ENCODE results near the gene CYP1A2.
"Not testable (repeated sequence)": the region's sequence is repeated elsewhere in the genome, so short reads cannot be mapped to it uniquely, and the experiment has no call there.

The CYP1A2 gene, protein sequence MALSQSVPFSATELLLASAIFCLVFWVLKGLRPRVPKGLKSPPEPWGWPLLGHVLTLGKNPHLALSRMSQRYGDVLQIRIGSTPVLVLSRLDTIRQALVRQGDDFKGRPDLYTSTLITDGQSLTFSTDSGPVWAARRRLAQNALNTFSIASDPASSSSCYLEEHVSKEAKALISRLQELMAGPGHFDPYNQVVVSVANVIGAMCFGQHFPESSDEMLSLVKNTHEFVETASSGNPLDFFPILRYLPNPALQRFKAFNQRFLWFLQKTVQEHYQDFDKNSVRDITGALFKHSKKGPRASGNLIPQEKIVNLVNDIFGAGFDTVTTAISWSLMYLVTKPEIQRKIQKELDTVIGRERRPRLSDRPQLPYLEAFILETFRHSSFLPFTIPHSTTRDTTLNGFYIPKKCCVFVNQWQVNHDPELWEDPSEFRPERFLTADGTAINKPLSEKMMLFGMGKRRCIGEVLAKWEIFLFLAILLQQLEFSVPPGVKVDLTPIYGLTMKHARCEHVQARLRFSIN

GRCh38 chr15:74748322-74748946 lies at the start of gene CYP1A2:
Gene CYP1A2, plus strand, starts transcription at chr15:74748845. Its CDS starts 894 bp downstream, at chr15:74749739.
- DNase-seq: no peak

DNA sequence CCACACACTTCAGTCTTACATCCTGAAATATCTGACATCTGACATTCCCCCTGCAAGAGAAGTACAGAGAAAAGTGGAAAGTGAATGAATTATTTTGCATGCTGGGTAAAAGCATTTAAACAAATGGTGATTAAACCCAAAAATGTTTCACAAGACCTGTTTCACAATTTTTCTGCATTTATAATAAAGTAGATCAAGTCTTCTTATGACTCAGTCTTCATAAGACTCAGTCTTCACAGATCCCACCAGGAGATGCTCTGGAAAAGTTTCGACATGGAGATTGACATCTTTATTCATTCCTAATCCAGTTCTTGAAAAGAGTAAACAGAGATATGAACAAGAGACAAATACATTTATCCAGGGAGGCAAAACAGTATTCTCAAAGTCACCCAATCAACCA lies 39.6 kb upstream of the CYP1A2 start:
- no peak for DNase-seq

DNA sequence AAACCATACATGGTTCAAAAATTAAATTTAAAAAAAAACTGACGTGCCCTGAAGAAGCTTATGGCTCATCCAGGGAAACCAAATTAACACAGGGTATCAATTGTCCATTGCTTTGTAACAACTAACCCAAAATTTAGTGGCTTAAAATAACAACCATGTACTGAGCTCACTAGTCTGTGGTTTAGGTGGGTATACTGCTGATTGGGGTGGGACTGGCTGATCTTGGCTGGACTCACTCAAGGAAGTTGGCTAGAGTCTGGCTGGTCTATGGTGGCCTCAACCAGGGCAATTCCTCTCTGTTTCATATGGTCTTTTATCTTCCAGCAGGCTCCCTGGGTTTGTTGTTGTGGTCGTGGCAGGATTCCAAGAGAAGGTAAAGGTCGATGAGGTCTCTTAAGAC lies 38.8 kb upstream of the CYP1A2 start:
- no peak for DNase-seq

- no peak for DNase-seq
These were observed 38.1 kb upstream of the CYP1A2 start for GRCh38 chr15:74710319-74711094.

DNA sequence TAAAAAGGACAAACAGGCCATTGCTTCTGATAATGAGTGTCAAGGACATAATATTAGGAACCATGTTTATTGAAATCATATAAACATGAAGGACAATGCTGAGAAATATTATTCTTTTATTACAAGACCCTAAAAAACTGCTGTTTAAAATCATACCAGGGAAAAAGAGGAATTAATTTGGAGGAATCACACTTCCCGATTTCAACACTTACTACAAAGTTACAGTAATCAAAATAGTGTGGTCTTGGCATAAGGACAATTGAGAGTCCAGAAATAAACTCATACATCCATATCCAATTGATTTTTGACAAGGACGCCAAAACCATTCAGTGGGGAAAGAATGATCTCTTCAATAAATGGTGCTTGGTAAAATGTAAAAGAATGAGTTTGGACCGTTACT lies 36.3 kb upstream of the CYP1A2 start:
- DNase-seq: no peak

DNA sequence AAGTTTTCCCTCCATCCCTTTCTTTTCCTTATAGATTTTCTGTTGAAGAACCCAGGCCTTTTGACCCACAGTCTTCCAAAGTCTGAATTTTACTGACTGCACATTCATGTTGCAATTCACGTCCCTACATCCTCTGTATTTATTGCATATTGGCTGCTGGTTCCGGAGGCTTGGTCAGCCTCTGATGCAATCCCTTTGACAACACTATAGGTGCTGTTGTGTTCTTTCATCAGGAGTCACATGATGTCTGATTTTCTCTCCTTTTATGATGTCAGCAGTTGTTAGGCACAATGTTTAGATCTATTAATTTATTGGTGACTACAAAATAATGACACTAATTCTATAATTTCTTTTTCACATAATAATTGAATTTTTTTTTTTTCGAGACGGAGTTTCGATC lies 32.0 kb upstream of the CYP1A2 start:
- no peak for DNase-seq

GRCh38 chr15:74722591-74722990 lies 26.1 kb upstream of the CYP1A2 start:
- DNase-seq: no peak

GRCh38 chr15:74723187-74723586 lies 25.5 kb upstream of the CYP1A2 start:
- DNase-seq: no peak

DNA sequence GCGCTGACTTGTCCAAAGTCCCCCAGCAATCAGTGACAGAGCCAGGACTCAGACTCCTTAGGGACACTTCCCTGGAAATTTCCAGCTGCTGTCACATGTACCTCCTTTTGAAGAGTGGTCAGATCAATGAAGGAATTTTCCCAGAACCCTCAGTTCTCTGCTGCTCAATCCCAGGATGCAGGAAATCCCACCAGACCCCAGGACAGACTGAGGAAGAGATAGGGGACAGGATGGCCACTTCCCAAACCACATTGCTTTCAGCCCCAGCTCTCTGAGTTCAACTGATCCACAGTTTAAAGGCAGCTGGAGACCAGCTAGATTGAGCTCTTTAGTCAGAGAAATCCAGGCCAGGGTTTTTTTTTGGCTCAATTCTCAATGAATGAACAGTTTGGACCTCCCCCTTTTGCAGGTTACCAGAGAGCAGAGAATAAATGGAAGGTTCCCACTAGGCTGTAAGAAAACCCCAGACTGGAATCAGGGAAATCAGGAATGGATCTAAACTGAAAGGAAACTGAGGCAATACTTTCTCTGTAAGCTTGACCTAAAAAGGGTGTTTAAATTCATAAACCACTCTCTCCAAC lies 24.8 kb upstream of the CYP1A2 start:
- DNase-seq: peak in 3 of 14 donors; percentile 5 to 44 (median 23)

DNA sequence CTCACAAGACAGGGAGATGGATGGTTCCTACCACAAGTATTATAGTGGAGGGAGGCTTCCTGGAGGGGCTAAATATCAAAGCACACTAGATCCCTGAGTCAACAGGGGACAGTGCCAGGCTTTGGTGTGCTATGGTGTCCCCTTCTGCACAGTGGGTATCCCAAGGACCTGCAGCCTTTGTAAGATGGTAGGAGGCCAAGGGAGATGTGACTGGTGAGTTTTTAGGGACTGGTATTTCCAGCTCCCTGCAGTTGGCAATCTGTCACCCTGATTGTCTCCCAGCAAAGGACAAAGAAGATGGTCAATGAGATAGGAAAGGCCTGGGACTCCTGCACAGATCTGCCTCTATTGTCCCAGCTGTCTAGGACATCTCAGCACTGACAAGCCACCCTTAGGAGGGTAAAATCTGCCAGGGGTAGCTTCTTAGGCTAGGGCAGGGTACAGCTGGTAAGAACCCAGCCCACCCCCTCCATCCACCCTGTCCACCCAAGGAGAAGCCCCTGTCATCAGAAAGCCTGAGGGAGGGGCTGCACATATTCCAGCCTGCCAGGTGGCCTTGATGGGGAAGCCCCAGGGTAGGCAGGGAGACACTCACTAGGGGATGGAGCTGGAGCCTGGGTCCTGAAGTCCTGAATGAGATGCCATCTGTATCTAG lies 23.9 kb upstream of the CYP1A2 start:
- no peak for DNase-seq

DNA sequence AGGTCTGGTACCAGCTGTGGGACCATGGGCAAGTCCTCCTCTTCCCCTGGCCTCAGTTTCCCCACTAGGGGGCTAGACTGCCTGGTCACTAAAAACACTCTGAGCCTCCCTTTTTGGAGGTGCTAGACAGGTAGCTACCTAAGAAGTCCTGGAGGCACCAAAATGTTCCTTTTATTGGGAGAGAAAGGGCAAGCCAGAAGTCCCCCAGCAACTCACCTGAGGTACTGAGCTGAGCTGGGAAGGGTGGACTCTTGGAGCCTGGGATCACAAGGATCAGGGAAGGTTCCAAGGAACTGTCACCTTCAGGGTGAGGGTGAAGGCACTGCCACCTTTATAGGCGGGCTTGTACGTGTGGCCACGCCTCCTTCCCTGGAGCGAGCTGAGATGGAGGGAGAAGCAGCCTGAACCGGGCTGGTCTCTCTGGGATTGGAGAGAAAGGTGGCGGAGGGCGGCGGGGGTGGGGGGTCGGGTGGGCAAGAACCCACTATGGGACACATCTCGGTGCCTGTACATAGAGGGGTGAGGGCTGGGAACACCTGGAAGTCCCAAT lies 23.3 kb upstream of the CYP1A2 start, which contains the start of gene CYP1A1:
Gene CYP1A1 (minus strand): TSS at position 304 of the 550 bp plus-strand sequence. CDS start 2,431 bp downstream, outside the sequence.
- DNase-seq: peak in 1 of 14 donors; percentile 15

DNA sequence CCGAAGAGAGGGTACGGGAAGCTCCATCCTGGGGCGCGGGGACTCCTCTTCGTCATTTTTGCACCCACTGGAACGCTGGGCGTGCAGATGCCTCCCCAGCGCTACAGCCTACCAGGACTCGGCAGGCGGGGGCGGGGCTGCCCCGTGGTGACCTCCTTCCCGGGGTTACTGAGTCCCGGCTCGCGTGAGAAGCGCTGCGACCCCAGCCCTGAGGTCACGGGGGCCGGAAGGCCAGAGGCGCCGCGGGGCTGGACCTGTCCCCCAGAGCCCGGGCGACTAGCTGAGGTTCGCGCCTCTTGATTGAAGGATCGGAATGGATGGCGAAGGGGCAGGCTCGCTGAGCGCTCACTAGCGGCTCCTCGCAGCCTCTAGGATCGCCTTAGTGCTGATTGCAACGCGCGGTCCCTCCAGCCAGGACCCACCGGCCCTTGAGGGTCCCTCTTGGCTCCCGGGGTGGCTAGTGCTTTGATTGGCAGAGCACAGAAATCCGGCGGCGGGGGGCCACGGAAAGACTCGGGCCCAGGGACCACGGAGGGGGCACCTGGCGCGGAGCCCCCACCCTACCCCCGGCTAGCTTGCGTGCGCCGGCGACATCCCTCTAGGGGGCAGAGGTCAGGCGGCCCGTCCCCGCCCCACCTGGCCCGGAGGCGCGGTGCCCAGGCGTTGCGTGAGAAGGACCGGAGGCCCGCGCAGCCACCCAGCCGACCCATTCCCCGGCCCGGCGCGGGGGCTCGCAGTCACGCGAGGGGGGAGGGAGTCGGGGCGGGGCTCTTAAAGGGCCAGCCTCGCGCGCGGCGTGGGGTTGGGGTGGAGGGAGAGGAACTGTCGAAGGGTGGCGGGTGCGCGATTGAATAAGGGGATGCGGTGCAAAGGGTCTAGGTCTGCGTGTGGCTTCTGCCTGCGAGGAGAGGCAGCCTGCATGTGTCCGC lies 22.5 kb upstream of the CYP1A2 start:
- peak in 2 of 14 donors; percentile 5 to 8 for DNase-seq

DNA sequence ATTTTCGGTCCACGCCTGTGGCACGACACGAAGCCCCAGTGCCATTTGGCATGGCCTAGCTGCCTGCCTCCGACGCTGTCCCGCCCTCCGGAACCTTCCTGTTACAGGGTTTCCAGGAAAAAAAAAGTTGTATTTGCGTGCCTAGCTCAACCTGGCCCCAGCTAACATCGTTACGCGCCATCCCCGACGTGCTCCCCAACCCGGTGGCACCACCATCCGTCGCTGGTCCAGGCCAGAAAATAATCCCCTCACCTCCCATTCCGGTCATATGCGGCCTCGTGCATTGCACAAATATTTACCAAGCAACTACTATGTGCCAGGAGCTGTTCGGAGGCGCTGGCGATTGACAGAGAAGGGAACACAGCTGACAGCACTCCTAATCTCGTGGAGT lies 21.9 kb upstream of the CYP1A2 start:
- DNase-seq: no peak

- DNase-seq: no peak
These were observed 20.9 kb upstream of the CYP1A2 start for GRCh38 chr15:74727727-74728126.

GRCh38 chr15:74728699-74729098 lies 19.9 kb upstream of the CYP1A2 start:
- not testable (repeated sequence) for DNase-seq

- not testable (repeated sequence) for DNase-seq
These were observed 19.3 kb upstream of the CYP1A2 start for GRCh38 chr15:74729372-74729771.

- DNase-seq: no peak
These were observed 17.9 kb upstream of the CYP1A2 start for GRCh38 chr15:74730619-74731316.

GRCh38 chr15:74732846-74733245 lies 15.8 kb upstream of the CYP1A2 start:
- no peak for DNase-seq

DNA sequence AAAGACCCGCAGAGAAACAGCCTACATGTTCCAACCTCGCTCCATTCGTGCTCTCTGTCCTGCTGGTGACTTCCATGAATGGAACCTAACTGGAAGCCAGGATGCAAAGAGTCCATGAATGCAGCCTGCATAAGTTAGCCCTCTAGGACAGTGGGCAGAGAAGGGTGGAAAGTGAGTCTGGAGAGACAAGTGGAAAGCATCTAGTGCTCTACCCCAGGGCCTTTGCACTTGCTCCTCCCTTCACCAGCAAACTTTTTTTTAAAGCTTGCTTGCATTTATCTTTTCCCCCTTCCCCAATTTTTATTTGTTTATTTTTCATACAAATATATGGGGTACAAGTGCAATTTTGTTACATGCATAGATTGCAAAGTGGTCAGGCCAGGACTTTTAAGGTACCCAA lies 15.4 kb upstream of the CYP1A2 start:
- no peak for DNase-seq

GRCh38 chr15:74735305-74735704 lies 13.3 kb upstream of the CYP1A2 start:
- no peak for DNase-seq
